ENCODE measurements around the gene RBMS1.

- TF ChIP-seq CTCF (optimal IDR thresholded peaks at IDR 0.05 in 1 of 3, IDR thresholded peaks at IDR 0.05 in 1 of 3, conservative IDR thresholded peaks at IDR 0.05 in 1 of 3; ENCODE audit: extremely low read depth in 1 of 3, insufficient read depth in 2 of 3, low read length in 3 of 3): no peak
- TF ChIP-seq EZH2 (IDR thresholded peaks at IDR 0.05; ENCODE audit: low read length): no peak
Observed at GRCh38 chr2:160464017-160464416, 29.6 kb downstream of the RBMS1 start.

All from keratinocyte (primary cell).